ENCODE measurements around the gene PPP1R12B. TPM values are rescaled to one million over a fixed set of nuclear protein-coding genes. Genes with fewer than 3 reads are reported as not detected.

PPP1R12B gene
- total RNA-seq (2021; ENCODE audit: unreplicated experiment) (13.1 TPM), Bru-seq, nascent RNA (percentile 71 among the genes with signal in this experiment), BruChase-seq, experiment 1, labeled RNA remaining after a 2-hour chase (percentile 63 among the genes with signal in this experiment), BruChase-seq, experiment 2, labeled RNA remaining after a 6-hour chase (percentile 62 among the genes with signal in this experiment)
- 2.1 TPM for polyA plus RNA-seq (2012; ENCODE audit: insufficient read length)
- long read RNA-seq, partial matches to known transcripts: 1 of 5 reads
- long read RNA-seq, other reads (novel, unspliced or antisense): 3 of 5 reads

- CTCF ChIA-PET: no interaction called here
- peak within 1 kb of the TSS; percentile 83 to 92 for H3K4me3 ChIP-seq (ENCODE audit: low read depth in 2 of 2, low read length in 2 of 2)
- ATAC-seq (peak; percentile 100), DNase-seq (ENCODE audit: low read depth, low spot score) (peak; percentile 97)
- intact Hi-C loops (cut with micrococcal nuclease; ENCODE audit: unreplicated experiment) (no loop called here), in situ Hi-C loops (cut with HindIII; ENCODE audit: low pct_unique_long_range_greater_than_20kb, low sequenced_read_pairs) (no loop called here)
- H3K9me3 ChIP-seq (ENCODE audit: control insufficient read depth, insufficient read depth, low read depth, low read length): no peaks in the 10 kb centered on the region
- H3K27me3 ChIP-seq (ENCODE audit: control insufficient read depth, insufficient read depth, low read length): no peaks in the 10 kb centered on the region
- no peaks in the 10 kb centered on the region for H3K36me3 ChIP-seq (ENCODE audit: control insufficient read depth, insufficient read depth, low read length)
- TF ChIP-seq TCF7L2 (IDR thresholded peaks at IDR 0.05; ENCODE audit: low read depth, low read length): peak; percentile 100
- TF ChIP-seq POLR2AphosphoS5 (IDR thresholded peaks at IDR 0.05; ENCODE audit: low read depth, low read length): peak; percentile 50; the same call in 1 of the 2 replicates
- no peak for TF ChIP-seq CTCF (IDR thresholded peaks at IDR 0.05)
- POLR2A ChIA-PET: interaction anchor here (0.6 kb wide), 2 partner anchors 135 to 517 kb away, joined by 3 to 14 read pairs; no protein-coding TSS in a partner anchor
- peaks cover 9% of the 10 kb centered on the region; the same call in 1 of the 2 replicates for H3K4me1 ChIP-seq (ENCODE audit: control insufficient read depth, insufficient read depth, low read length)
- peak within 1 kb of the TSS; percentile 80 for H3K27ac ChIP-seq (ENCODE audit: low read length)
- no TSS peak for BruUV-seq (replicated peaks)
Observed at GRCh38 chr1:202348509-202349205, at the start of gene PPP1R12B. Gene PPP1R12B (plus strand): TSS chr1:202348699. CDS start chr1:202348852, 153 bp downstream.

- in situ Hi-C loops (cut with HindIII; ENCODE audit: low pct_unique_long_range_greater_than_20kb, low sequenced_read_pairs) (loop anchor here (25.0 kb wide), 1 partner anchor 90 kb away; no protein-coding TSS in a partner anchor), intact Hi-C loops (cut with micrococcal nuclease; ENCODE audit: unreplicated experiment) (no loop called here)
- ChIA-PET CTCF (no interaction called here), POLR2A (no interaction called here)
- no peak for DNase-seq (ENCODE audit: low read depth, low spot score)
- TF ChIP-seq TCF7L2 (IDR thresholded peaks at IDR 0.05; ENCODE audit: low read depth, low read length) (no peak), REST (IDR thresholded peaks at IDR 0.05; ENCODE audit: insufficient read depth in 1 of 2, low read depth in 2 of 2, low read length in 1 of 2) (no peak), POLR2AphosphoS5 (IDR thresholded peaks at IDR 0.05; ENCODE audit: low read depth, low read length) (no peak), CTCF (IDR thresholded peaks at IDR 0.05) (no peak), SIN3A (IDR thresholded peaks at IDR 0.05; ENCODE audit: borderline replicate concordance, insufficient read depth, low read depth, low read length) (no peak)
- no peaks in the 10 kb centered on the region for H3K36me3 ChIP-seq (ENCODE audit: control insufficient read depth, insufficient read depth, low read length)
- no peaks in the 10 kb centered on the region for H3K9me3 ChIP-seq (ENCODE audit: control insufficient read depth, insufficient read depth, low read depth, low read length)
- BruUV-seq (replicated peaks): no TSS peak
- H3K4me3 ChIP-seq (ENCODE audit: low read depth in 2 of 2, low read length in 2 of 2): no peak overlapping the region
- ATAC-seq: no peak
- no peak overlapping the region for H3K27ac ChIP-seq (ENCODE audit: low read length)
- H3K27me3 ChIP-seq (ENCODE audit: control insufficient read depth, insufficient read depth, low read length): no peaks in the 10 kb centered on the region; the same call in 1 of the 2 replicates
- H3K4me1 ChIP-seq (ENCODE audit: control insufficient read depth, insufficient read depth, low read length): no peaks in the 10 kb centered on the region
Observed at GRCh38 chr1:202302166-202302565, 46.3 kb upstream of the PPP1R12B start.

Data from Panc1 (cell line).